ENCODE measurements around the gene C11orf52. TPM values are rescaled to one million over a fixed set of nuclear protein-coding genes. Genes with fewer than 3 reads are reported as not detected.

The C11orf52 gene
- total and polyA plus RNA-seq, 2 of the 13 experiments (the other 11 are each of a cell fraction or from before 2014, with no cell fraction given) = 7.4 to 11.0 TPM

- TF ChIP-seq ZFP36L1 (CRISPR knock-in tag; IDR thresholded peaks at IDR 0.05) (peak; percentile 78; the same call in 1 of the 2 replicates), ZNF713 (CRISPR knock-in tag; IDR thresholded peaks at IDR 0.05) (no peak), MAZ (IDR thresholded peaks at IDR 0.05; ENCODE audit: borderline replicate concordance, low read depth, low read length) (no peak), MAZ (CRISPR knock-in tag; IDR thresholded peaks at IDR 0.05; ENCODE audit: low read depth) (peak; percentile 66), ZNF558 (CRISPR knock-in tag; IDR thresholded peaks at IDR 0.05; ENCODE audit: borderline replicate concordance) (no peak; the same call in 1 of the 2 replicates), RBM22 (optimal IDR thresholded peaks at IDR 0.05; ENCODE audit: low read length) (peak; percentile 15), MED8 (CRISPR knock-in tag; IDR thresholded peaks at IDR 0.05; ENCODE audit: insufficient replicate concordance) (peak; percentile 19), SNAI1 (CRISPR knock-in tag; IDR thresholded peaks at IDR 0.05; ENCODE audit: borderline replicate concordance) (no peak), ZNF280D (CRISPR knock-in tag; IDR thresholded peaks at IDR 0.05) (peak; percentile 56; the same call in 1 of the 2 replicates), MLXIP (CRISPR knock-in tag; IDR thresholded peaks at IDR 0.05; ENCODE audit: borderline replicate concordance) (no peak), KLF16 (CRISPR knock-in tag; IDR thresholded peaks at IDR 0.05) (peak in 1 of 2 experiments; percentile 61; a peak in 1 of 4 replicates)
- TF ChIP-seq, protein P1, sequence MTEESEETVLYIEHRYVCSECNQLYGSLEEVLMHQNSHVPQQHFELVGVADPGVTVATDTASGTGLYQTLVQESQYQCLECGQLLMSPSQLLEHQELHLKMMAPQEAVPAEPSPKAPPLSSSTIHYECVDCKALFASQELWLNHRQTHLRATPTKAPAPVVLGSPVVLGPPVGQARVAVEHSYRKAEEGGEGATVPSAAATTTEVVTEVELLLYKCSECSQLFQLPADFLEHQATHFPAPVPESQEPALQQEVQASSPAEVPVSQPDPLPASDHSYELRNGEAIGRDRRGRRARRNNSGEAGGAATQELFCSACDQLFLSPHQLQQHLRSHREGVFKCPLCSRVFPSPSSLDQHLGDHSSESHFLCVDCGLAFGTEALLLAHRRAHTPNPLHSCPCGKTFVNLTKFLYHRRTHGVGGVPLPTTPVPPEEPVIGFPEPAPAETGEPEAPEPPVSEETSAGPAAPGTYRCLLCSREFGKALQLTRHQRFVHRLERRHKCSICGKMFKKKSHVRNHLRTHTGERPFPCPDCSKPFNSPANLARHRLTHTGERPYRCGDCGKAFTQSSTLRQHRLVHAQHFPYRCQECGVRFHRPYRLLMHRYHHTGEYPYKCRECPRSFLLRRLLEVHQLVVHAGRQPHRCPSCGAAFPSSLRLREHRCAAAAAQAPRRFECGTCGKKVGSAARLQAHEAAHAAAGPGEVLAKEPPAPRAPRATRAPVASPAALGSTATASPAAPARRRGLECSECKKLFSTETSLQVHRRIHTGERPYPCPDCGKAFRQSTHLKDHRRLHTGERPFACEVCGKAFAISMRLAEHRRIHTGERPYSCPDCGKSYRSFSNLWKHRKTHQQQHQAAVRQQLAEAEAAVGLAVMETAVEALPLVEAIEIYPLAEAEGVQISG (CRISPR knock-in tag; IDR thresholded peaks at IDR 0.05) = peak; percentile 65
- TF ChIP-seq, protein P2, sequence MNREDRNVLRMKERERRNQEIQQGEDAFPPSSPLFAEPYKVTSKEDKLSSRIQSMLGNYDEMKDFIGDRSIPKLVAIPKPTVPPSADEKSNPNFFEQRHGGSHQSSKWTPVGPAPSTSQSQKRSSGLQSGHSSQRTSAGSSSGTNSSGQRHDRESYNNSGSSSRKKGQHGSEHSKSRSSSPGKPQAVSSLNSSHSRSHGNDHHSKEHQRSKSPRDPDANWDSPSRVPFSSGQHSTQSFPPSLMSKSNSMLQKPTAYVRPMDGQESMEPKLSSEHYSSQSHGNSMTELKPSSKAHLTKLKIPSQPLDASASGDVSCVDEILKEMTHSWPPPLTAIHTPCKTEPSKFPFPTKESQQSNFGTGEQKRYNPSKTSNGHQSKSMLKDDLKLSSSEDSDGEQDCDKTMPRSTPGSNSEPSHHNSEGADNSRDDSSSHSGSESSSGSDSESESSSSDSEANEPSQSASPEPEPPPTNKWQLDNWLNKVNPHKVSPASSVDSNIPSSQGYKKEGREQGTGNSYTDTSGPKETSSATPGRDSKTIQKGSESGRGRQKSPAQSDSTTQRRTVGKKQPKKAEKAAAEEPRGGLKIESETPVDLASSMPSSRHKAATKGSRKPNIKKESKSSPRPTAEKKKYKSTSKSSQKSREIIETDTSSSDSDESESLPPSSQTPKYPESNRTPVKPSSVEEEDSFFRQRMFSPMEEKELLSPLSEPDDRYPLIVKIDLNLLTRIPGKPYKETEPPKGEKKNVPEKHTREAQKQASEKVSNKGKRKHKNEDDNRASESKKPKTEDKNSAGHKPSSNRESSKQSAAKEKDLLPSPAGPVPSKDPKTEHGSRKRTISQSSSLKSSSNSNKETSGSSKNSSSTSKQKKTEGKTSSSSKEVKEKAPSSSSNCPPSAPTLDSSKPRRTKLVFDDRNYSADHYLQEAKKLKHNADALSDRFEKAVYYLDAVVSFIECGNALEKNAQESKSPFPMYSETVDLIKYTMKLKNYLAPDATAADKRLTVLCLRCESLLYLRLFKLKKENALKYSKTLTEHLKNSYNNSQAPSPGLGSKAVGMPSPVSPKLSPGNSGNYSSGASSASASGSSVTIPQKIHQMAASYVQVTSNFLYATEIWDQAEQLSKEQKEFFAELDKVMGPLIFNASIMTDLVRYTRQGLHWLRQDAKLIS (CRISPR knock-in tag; IDR thresholded peaks at IDR 0.05) = no peak
Observed at GRCh38 chr11:111870886-111871692, 47.6 kb upstream of the C11orf52 start, which contains the start of gene ALG9 (continued).
